IMR-90 (cell line): ENCODE measurements around the gene SURF2. TPM values are rescaled to one million over a fixed set of nuclear protein-coding genes. Genes with fewer than 3 reads are reported as not detected.

Experiments
- ATAC-seq: fragments of 200-7000 bp; cut with Tn5 transposase; 2 replicates; pipeline ENCODE4 v1.9.1; 2020; ENCODE audit warnings: low read depth, mild to moderate bottlenecking, moderate library complexity
- BruUV-seq: library from RNA; stranded (reverse); fragments of 400-500 nt; replicated peaks from 2 replicates; lab custom pipeline; 2021; lab: Mats Ljungman, UMichigan
- CTCF ChIA-PET: fragments of 300-600 bp; formaldehyde crosslinking; extraction: SDS; loops from one replicate; lab custom pipeline; 2021; ENCODE audit warnings: antibody characterized with exemption; lab: Yijun Ruan, JAX
- POLR2A ChIA-PET: fragments of 300-600 bp; sonication (Branson Sonifier 250); formaldehyde crosslinking; loops from one replicate; lab custom pipeline; 2022; ENCODE audit warnings: antibody characterized with exemption; ENCODE audit not compliant: unreplicated experiment; lab: Charles Lee
- DNase-seq: peaks from one replicate; pipeline ENCODE4 v3.0.0; 2013
- H2AFZ ChIP-seq: replicated peaks from 2 replicates; pipeline ENCODE3; 2013; ENCODE audit warnings: low read length, mild to moderate bottlenecking; ENCODE audit not compliant: poor library complexity
- H2AK5ac ChIP-seq: 2 replicates; pipeline ENCODE4 v1.6.1; 2013; ENCODE audit warnings: low read depth, low read length, inconsistent platforms
- H2AK9ac ChIP-seq: replicated peaks from 2 replicates; pipeline ENCODE3; 2013; ENCODE audit warnings: mild to moderate bottlenecking, low read depth, low read length, moderate library complexity; ENCODE audit not compliant: poor library complexity
- H2BK120ac ChIP-seq: 2 replicates; pipeline ENCODE4 v1.6.1; 2013; ENCODE audit warnings: low read depth, low read length, inconsistent platforms
- H2BK15ac ChIP-seq: 3 replicates; pipeline ENCODE4 v1.6.1; 2013; ENCODE audit warnings: low read depth, low read length, inconsistent platforms
- H2BK20ac ChIP-seq: 2 replicates; pipeline ENCODE4 v1.6.1; 2013; ENCODE audit warnings: low read depth, mild to moderate bottlenecking, inconsistent platforms, low read length, moderate library complexity
- H2BK5ac ChIP-seq: 2 replicates; pipeline ENCODE4 v1.6.1; 2013; ENCODE audit warnings: mild to moderate bottlenecking, low read depth, low read length, inconsistent platforms; ENCODE audit not compliant: poor library complexity, severe bottlenecking
- H3K14ac ChIP-seq: replicated peaks from 2 replicates; pipeline ENCODE4 v1.6.1; 2013; ENCODE audit warnings: low read depth, low read length, inconsistent platforms
- H3K18ac ChIP-seq: 2 replicates; pipeline ENCODE4 v1.6.1; 2013; ENCODE audit warnings: low read depth, low read length, control low read depth
- H3K23ac ChIP-seq: 2 replicates; pipeline ENCODE4 v1.6.1; 2013; ENCODE audit warnings: low read depth, low read length, inconsistent platforms
- H3K27ac ChIP-seq: 2 replicates; pipeline ENCODE4 v1.5.1; 2013; ENCODE audit warnings: mild to moderate bottlenecking, control low read depth, low read length; ENCODE audit not compliant: insufficient read depth
- H3K27me3 ChIP-seq: 2 replicates; pipeline ENCODE4 v1.6.1; 2013; ENCODE audit warnings: low read length; ENCODE audit not compliant: control insufficient read depth, insufficient read depth
- H3K36me3 ChIP-seq: 2 replicates; pipeline ENCODE4 v1.6.1; 2013; ENCODE audit warnings: low read length, mixed read lengths; ENCODE audit not compliant: control insufficient read depth, insufficient read depth
- H3K4ac ChIP-seq: 2 replicates; pipeline ENCODE4 v1.6.1; 2013; ENCODE audit warnings: low read depth, low read length, inconsistent platforms
- H3K4me1 ChIP-seq: 2 replicates; pipeline ENCODE4 v1.6.1; 2013; ENCODE audit warnings: low read length, mixed read lengths; ENCODE audit not compliant: control insufficient read depth, insufficient read depth
- H3K4me2 ChIP-seq: 2 replicates; pipeline ENCODE4 v1.6.1; 2013; ENCODE audit warnings: low read depth, mild to moderate bottlenecking, control low read depth, low read length, moderate library complexity
- H3K4me3 ChIP-seq: 2 replicates; pipeline ENCODE4 v1.5.1; 2013; ENCODE audit warnings: low read depth, mild to moderate bottlenecking, control low read depth, low read length, moderate library complexity; ENCODE audit not compliant: insufficient read depth
- H3K56ac ChIP-seq: 2 replicates; pipeline ENCODE4 v1.6.1; 2013; ENCODE audit warnings: low read length, inconsistent platforms; ENCODE audit not compliant: insufficient read depth; ENCODE audit errors: extremely low read depth
- H3K79me1 ChIP-seq, 2 experiments: 2 replicates each; pipeline ENCODE4 v1.6.1; 2013; ENCODE audit warnings: low read length in 2 of 2, inconsistent platforms in 1 of 2, low read depth in 1 of 2
- H3K9ac ChIP-seq: 2 replicates; pipeline ENCODE4 v1.6.1; 2013; ENCODE audit warnings: low read depth, low read length, control low read depth
- H3K9me1 ChIP-seq: 2 replicates; pipeline ENCODE4 v1.6.1; 2013; ENCODE audit warnings: low read length, inconsistent platforms; ENCODE audit not compliant: insufficient read depth
- H3K9me3 ChIP-seq: 2 replicates; pipeline ENCODE4 v1.6.1; 2013; ENCODE audit warnings: low read length; ENCODE audit not compliant: control insufficient read depth, insufficient read depth
- H4K20me1 ChIP-seq: 2 replicates; pipeline ENCODE4 v1.6.1; 2013; ENCODE audit warnings: low read length, inconsistent platforms; ENCODE audit not compliant: insufficient read depth
- H4K5ac ChIP-seq: 2 replicates; pipeline ENCODE4 v1.6.1; 2013; ENCODE audit warnings: mild to moderate bottlenecking, low read depth, low read length, control low read depth
- H4K8ac ChIP-seq, 2 experiments: 2 replicates each; pipeline ENCODE4 v1.6.1; 2013; ENCODE audit warnings: low read depth in 2 of 2, low read length in 2 of 2, control low read depth in 1 of 2, inconsistent platforms in 1 of 2
- H4K91ac ChIP-seq: 2 replicates; pipeline ENCODE4 v1.6.1; 2013; ENCODE audit warnings: low read depth, low read length, inconsistent platforms; ENCODE audit not compliant: insufficient read depth
- BHLHE40 ChIP-seq: fragments of 150-350 bp; IDR thresholded peaks from 2 replicates; pipeline ENCODE4 v1.6.1; 2016; ENCODE audit warnings: mild to moderate bottlenecking, low read depth, low read length
- CEBPB ChIP-seq: IDR thresholded peaks from 2 replicates; pipeline ENCODE4 v1.6.1; 2012; ENCODE audit warnings: low read depth, low read length, improper control_type of control experiment
- CHD1 ChIP-seq: IDR thresholded peaks from 2 replicates; pipeline ENCODE4 v1.6.1; 2012; ENCODE audit warnings: low read depth, low read length, improper control_type of control experiment
- CTCF ChIP-seq: conservative IDR thresholded peaks from 2 replicates; pipeline ENCODE4 v1.5.1; 2012; ENCODE audit warnings: mild to moderate bottlenecking, low read depth, low read length, improper control_type of control experiment
- ELK1 ChIP-seq: fragments of 150-350 bp; IDR thresholded peaks from 2 replicates; pipeline ENCODE4 v1.6.1; 2016; ENCODE audit warnings: low read depth, mild to moderate bottlenecking, low read length, moderate library complexity, borderline replicate concordance
- FOS ChIP-seq: fragments of 150-350 bp; IDR thresholded peaks from 2 replicates; pipeline ENCODE4 v1.6.1; 2016; ENCODE audit warnings: low read depth, low read length
- MAFK ChIP-seq: IDR thresholded peaks from 2 replicates; pipeline ENCODE4 v1.6.1; 2012; ENCODE audit warnings: low read depth, low read length, improper control_type of control experiment
- MAZ ChIP-seq: IDR thresholded peaks from 2 replicates; pipeline ENCODE4 v1.6.1; 2012; ENCODE audit warnings: low read depth, mild to moderate bottlenecking, low read length, improper control_type of control experiment, moderate library complexity, borderline replicate concordance
- MXI1 ChIP-seq: IDR thresholded peaks from 2 replicates; pipeline ENCODE4 v1.6.1; 2012; ENCODE audit warnings: low read depth, mild to moderate bottlenecking, low read length, moderate library complexity, borderline replicate concordance
- NFE2L2 ChIP-seq: fragments of 150-350 bp; IDR thresholded peaks from 2 replicates; pipeline ENCODE4 v1.6.1; 2016; ENCODE audit warnings: low read depth, mild to moderate bottlenecking, low read length
- POLR2A ChIP-seq: IDR thresholded peaks from 2 replicates; pipeline ENCODE4 v1.6.1; 2012; ENCODE audit warnings: mild to moderate bottlenecking, low read depth, low read length
- RAD21 ChIP-seq: IDR thresholded peaks from 2 replicates; pipeline ENCODE4 v1.6.1; 2012; ENCODE audit warnings: low read length, improper control_type of control experiment
- RCOR1 ChIP-seq: IDR thresholded peaks from 2 replicates; pipeline ENCODE4 v1.6.1; 2012; ENCODE audit warnings: mild to moderate bottlenecking, low read length, improper control_type of control experiment; ENCODE audit not compliant: insufficient replicate concordance
- RFX5 ChIP-seq: IDR thresholded peaks from 2 replicates; pipeline ENCODE4 v1.8.0; 2012; ENCODE audit warnings: low read depth, mild to moderate bottlenecking, low read length, moderate library complexity
- SMC3 ChIP-seq: fragments of 150-350 bp; IDR thresholded peaks from 2 replicates; pipeline ENCODE4 v1.6.1; 2016; ENCODE audit warnings: low read depth, mild to moderate bottlenecking, antibody characterized with exemption, low read length, moderate library complexity
- WGBS, 2 experiments: methylation state at CpG; one replicate each; pipeline versions ENCODE4 v1.1.5 to v1.1.7; 2013; ENCODE audit warnings: missing lambda C conversion rate in 2 of 2; ENCODE audit not compliant: insufficient read length in 1 of 2; ENCODE audit errors: extremely low coverage in 2 of 2; 5-methylcytosine and 5-hydroxymethylcytosine counted together
- dilution Hi-C: fragments of 300-500 bp; cut with HindIII; formaldehyde crosslinking; loops from one replicate; pipeline ENCODE4 v1.14.3; 2018; ENCODE audit warnings: low sequenced_read_pairs; ENCODE audit not compliant: unreplicated experiment
- in situ Hi-C: fragments of 300-500 bp; cut with MboI; formaldehyde crosslinking; loops from 3 replicates; pipeline ENCODE4 v1.14.3; 2019; ENCODE audit warnings: low sequenced_read_pairs, inconsistent platforms, mixed read lengths
- intact Hi-C: fragments of 100-400 bp; cut with micrococcal nuclease; formaldehyde crosslinking; loops from 2 replicates; pipeline ENCODE4 v1.10.0; 2022
- polyA plus RNA-seq, 3 experiments: library from polyadenylated mRNA; depleted of rRNA; stranded (reverse); fragments of >200 nt; gene quantifications; 2 replicates each; pipeline ENCODE4 v1.2.3, GENCODE V29; 2012; ENCODE audit warnings: low replicate concordance in 1 of 3
- total RNA-seq: library from RNA; depleted of rRNA; stranded (reverse); fragments of >200 nt; gene quantifications from 2 replicates; pipeline ENCODE4 v1.2.3, GENCODE V29; 2012

SURF2 gene
- total and polyA plus RNA-seq, 2 of the 4 experiments (the other 2 are of a cell fraction), result 9.9 to 16.3 TPM

GRCh38 chr9:133351908-133352634 lies 4.3 kb upstream of the SURF2 start:
- H3K4me1 ChIP-seq, result peaks cover 10% of the 10 kb centered on the region
- peaks cover 3% of the 10 kb centered on the region; the same call in 1 of the 2 replicates for H3K9me1 ChIP-seq
- no peak overlapping the region for H3K4me3 ChIP-seq
- peaks cover 52% of the 10 kb centered on the region for H4K20me1 ChIP-seq
- in situ Hi-C loops, result no loop called here
- CTCF ChIA-PET, result interaction anchor here (1.1 kb wide), 1 partner anchor 127 kb away, joined by 3 read pairs; no protein-coding TSS in a partner anchor
- H2AK5ac ChIP-seq, result no peak overlapping the region
- H2AK9ac ChIP-seq, result peak overlapping the region; percentile 33
- no peak overlapping the region for H3K9ac ChIP-seq
- intact Hi-C loops, result no loop called here
- H3K23ac ChIP-seq, result no peak overlapping the region
- 86% methylated on average over 1 of the region's 14 CpGs; no CpG with 5 or more reads in 1 of the 2 experiments for WGBS, 2 experiments
- no peak overlapping the region for H2BK120ac ChIP-seq
- no peak overlapping the region for H4K91ac ChIP-seq
- H3K36me3 ChIP-seq, result peaks cover 47% of the 10 kb centered on the region
- no peaks in the 10 kb centered on the region for H3K27me3 ChIP-seq
- no peak overlapping the region for H4K5ac ChIP-seq
- no peak overlapping the region for H2BK20ac ChIP-seq
- dilution Hi-C loops, result no loop called here
- no peak overlapping the region for H2BK5ac ChIP-seq
- no peak overlapping the region for H4K8ac ChIP-seq
- H3K9me3 ChIP-seq, result no peaks in the 10 kb centered on the region
- peaks cover 26 to 72% of the 10 kb centered on the region in 2 experiments for H3K79me1 ChIP-seq
- H3K56ac ChIP-seq, result no peak overlapping the region
- H3K14ac ChIP-seq, result no peak overlapping the region
- BruUV-seq, result no TSS peak
- no peak overlapping the region for H3K4ac ChIP-seq
- H3K18ac ChIP-seq, result no peak overlapping the region
- POLR2A ChIA-PET, result no interaction called here
- ATAC-seq (peak; percentile 13), DNase-seq (peak; percentile 60)
- peak overlapping the region; percentile 16 for H2AFZ ChIP-seq
- no peak overlapping the region for H3K4me2 ChIP-seq
- no peak overlapping the region for H2BK15ac ChIP-seq
- no peak overlapping the region for H3K27ac ChIP-seq
- no peak for TF ChIP-seq RFX5
- TF ChIP-seq FOS, result no peak
- TF ChIP-seq NFE2L2, result no peak
- TF ChIP-seq MXI1, result no peak
- no peak; the same call in 1 of the 2 replicates for TF ChIP-seq POLR2A
- TF ChIP-seq ELK1, result no peak
- TF ChIP-seq CHD1, result no peak
- no peak for TF ChIP-seq MAFK
- TF ChIP-seq BHLHE40, result no peak
- TF ChIP-seq RAD21, result peak; percentile 32; the same call in 1 of the 2 replicates
- no peak for TF ChIP-seq MAZ
- peak; percentile 20; the same call in 1 of the 2 replicates for TF ChIP-seq SMC3
- no peak for TF ChIP-seq RCOR1
- no peak for TF ChIP-seq CEBPB
- TF ChIP-seq CTCF, result peak; percentile 59
